K562 (cell line): ENCODE results near the gene NTSR1. TPM values are rescaled to one million over a fixed set of nuclear protein-coding genes. Genes with fewer than 3 reads are reported as not detected.

Experiments
- ATAC-seq: fragments of 200-7000 bp; cut with Tn5 transposase; 3 replicates; pipeline ENCODE4 v1.9.1; 2020; ENCODE audit warnings: moderate library complexity
- BruUV-seq: library from RNA; stranded (reverse); fragments of 400-500 nt; replicated peaks from 2 replicates; lab custom pipeline; 2021; lab: Mats Ljungman, UMichigan
- CTCF ChIA-PET: fragments of 300-600 bp; formaldehyde crosslinking; extraction: SDS; loops from one replicate; lab custom pipeline; 2021; ENCODE audit warnings: low intra/inter-chr PET ratio; lab: Yijun Ruan, JAX
- POLR2A ChIA-PET: fragments of 300-600, 350-650 bp; sonication (Branson Sonifier 250); formaldehyde crosslinking; extraction: SDS; loops from one replicate; lab custom pipeline; 2021; ENCODE audit warnings: antibody characterized with exemption, inconsistent platforms; lab: Yijun Ruan, JAX
- DNase-seq, 4 experiments: peaks; one replicate each; pipeline versions ENCODE4 v3.0.0 to v3.0.0-alpha.2; 2011 to 2018; ENCODE audit warnings: low spot score in 3 of 4, mixed read lengths in 3 of 4; ENCODE audit errors: extremely low read depth in 1 of 4
- FAIRE-seq: peaks from 2 replicates; lab custom pipeline; 2011; peaks lifted over from hg19 to GRCh38; lab: Jason Lieb, UNC
- H2AFZ ChIP-seq: 2 replicates; pipeline ENCODE4 v1.6.0; 2011; ENCODE audit warnings: low read depth, low read length, control low read depth, inconsistent platforms
- H3K27ac ChIP-seq: fragments of 200-600 bp; 3 replicates; pipeline ENCODE4 v1.8.0; 2011; ENCODE audit warnings: low read depth, mild to moderate bottlenecking, control low read depth, inconsistent platforms, low read length, moderate library complexity, mixed read lengths; ENCODE audit errors: extremely low read depth
- H3K27me3 ChIP-seq, 2 experiments: fragments of 300-600 bp in 1 of 2; 2 replicates in 1 of 2; 3 replicates in 1 of 2; pipeline versions ENCODE4 v1.6.0 to v1.8.0; 2011; ENCODE audit warnings: inconsistent platforms in 2 of 2, low read length in 2 of 2, mild to moderate bottlenecking in 1 of 2, mixed read lengths in 1 of 2, moderate library complexity in 1 of 2; ENCODE audit not compliant: control insufficient read depth in 2 of 2, insufficient read depth in 2 of 2
- H3K36me3 ChIP-seq: fragments of 300-600 bp; 3 replicates; pipeline ENCODE4 v1.8.0; 2011; ENCODE audit warnings: mild to moderate bottlenecking, low read length, inconsistent platforms; ENCODE audit not compliant: control insufficient read depth, insufficient read depth
- H3K4me1 ChIP-seq, 2 experiments: fragments of 200-600 bp in 1 of 2; replicated peaks in 1 of 2; 2 replicates in 1 of 2; 3 replicates in 1 of 2; pipeline versions ENCODE4 v1.5.1 to v1.8.0; 2011; ENCODE audit warnings: inconsistent platforms in 2 of 2, low read length in 2 of 2, mild to moderate bottlenecking in 1 of 2, mixed read lengths in 1 of 2, moderate library complexity in 1 of 2; ENCODE audit not compliant: control insufficient read depth in 2 of 2, insufficient read depth in 2 of 2
- H3K4me2 ChIP-seq: 2 replicates; pipeline ENCODE4 v1.6.1; 2011; ENCODE audit warnings: low read length, control low read depth, inconsistent platforms, mixed read lengths; ENCODE audit not compliant: insufficient read depth
- H3K4me3 ChIP-seq: fragments of 200-600 bp; sonication (generic), shearing (Covaris generic); 2 replicates; pipeline ENCODE4 v1.5.1; 2016; ENCODE audit warnings: control low read depth, inconsistent platforms
- H3K79me2 ChIP-seq: fragments of 200-600 bp; 3 replicates; pipeline ENCODE4 v1.8.0; 2011; ENCODE audit warnings: low read length, inconsistent platforms; ENCODE audit not compliant: control insufficient read depth, insufficient read depth
- H3K9ac ChIP-seq, 2 experiments: 2 replicates each; pipeline versions ENCODE4 v1.6.0 to v1.6.1; 2011; ENCODE audit warnings: low read depth in 2 of 2, low read length in 2 of 2, control low read depth in 1 of 2, inconsistent platforms in 1 of 2, mild to moderate bottlenecking in 1 of 2, mixed read lengths in 1 of 2; ENCODE audit not compliant: insufficient read depth in 1 of 2
- H3K9me1 ChIP-seq: one replicate; pipeline ENCODE4 v1.6.0; 2011; ENCODE audit warnings: inconsistent platforms, mild to moderate bottlenecking, low read length, moderate library complexity; ENCODE audit not compliant: control insufficient read depth, insufficient read depth
- H3K9me3 ChIP-seq: replicated peaks from 2 replicates; pipeline ENCODE4 v1.5.1; 2011; ENCODE audit warnings: low read depth, low read length, inconsistent platforms; ENCODE audit not compliant: control insufficient read depth, insufficient read depth
- H4K20me1 ChIP-seq: replicated peaks from 2 replicates; pipeline ENCODE4 v1.6.1; 2011; ENCODE audit warnings: low read length, inconsistent platforms, mixed read lengths; ENCODE audit not compliant: control insufficient read depth, insufficient read depth
- CHD1 ChIP-seq: fragments of 200-600 bp; sonication (generic); IDR thresholded peaks from one replicate; pipeline ENCODE4 v1.6.1; 2012; ENCODE audit warnings: mild to moderate bottlenecking, moderate library complexity, low read length, inconsistent platforms
- MAX ChIP-seq: sonication (generic); formaldehyde crosslinking; IDR thresholded peaks from 2 replicates; pipeline ENCODE4 v1.9.0; 2022; ENCODE audit warnings: mild to moderate bottlenecking, missing genetic modification reagents
- SP2 ChIP-seq: IDR thresholded peaks from 2 replicates; pipeline ENCODE4 v1.6.1; 2011; ENCODE audit warnings: mild to moderate bottlenecking, low read depth, low read length, moderate library complexity; ENCODE audit not compliant: poor library complexity, severe bottlenecking; ENCODE audit errors: extremely low read depth
- ZFX ChIP-seq: sonication (generic); formaldehyde crosslinking; IDR thresholded peaks from 2 replicates; pipeline ENCODE4 v1.8.0; 2022; ENCODE audit warnings: mild to moderate bottlenecking, missing genetic modification reagents, moderate library complexity
- ZNF133 ChIP-seq: fragments of 250-450 bp; sonication (Bioruptor Pico); IDR thresholded peaks from 2 replicates; pipeline ENCODE4 v1.4.0; 2020; ENCODE audit warnings: mild to moderate bottlenecking
- WGBS: fragments of 100-300 bp; shearing (Covaris generic); methylation state at CpG from one replicate; pipeline ENCODE4 v1.1.6; 2016; ENCODE audit warnings: low coverage, mixed read lengths; ENCODE audit not compliant: insufficient coverage; ENCODE audit errors: missing lambda C conversion rate; 5-methylcytosine and 5-hydroxymethylcytosine counted together
- in situ Hi-C: fragments of 300-500 bp; cut with MboI; formaldehyde crosslinking; loops from 4 replicates; pipeline ENCODE4 v1.15.0; 2018; ENCODE audit warnings: inconsistent platforms, mixed read lengths
- intact Hi-C: fragments of 100-400 bp; cut with micrococcal nuclease; formaldehyde crosslinking; loops from 2 replicates; pipeline ENCODE4 v1.14.2; 2022
- polyA plus RNA-seq, 8 experiments: library from polyadenylated mRNA; depleted of rRNA in 4 of 8; stranded (reverse) in 5 of 8; unstranded in 3 of 8; fragments of >200 nt; fragmentation: Nextera tagmentation in 2 of 8; fragmentation: Illumina TruSeq in 1 of 8; extraction: Ambion mirVana in 2 of 8; extraction: Trizol in 1 of 8; gene quantifications; 2 replicates each; pipeline versions ENCODE4 v1.2.1 to v1.2.3, GENCODE V29; 2011 to 2014; ENCODE audit warnings: inconsistent platforms in 1 of 8, missing spikeins in 1 of 8
- total RNA-seq, 7 experiments: library from RNA; depleted of rRNA in 6 of 7; stranded (reverse); fragments of >200 nt in 6 of 7; fragmentation: Illumina TruSeq in 2 of 7; extraction: Trizol in 2 of 7; gene quantifications; 2 replicates each; pipeline versions ENCODE4 v1.2.1 to v1.2.3, GENCODE V29; 2011 to 2021; ENCODE audit warnings: low replicate concordance in 1 of 7
- TF ChIP-seq, protein P1 (sequence below): sonication (generic); formaldehyde crosslinking; IDR thresholded peaks from 2 replicates; pipeline ENCODE4 v1.8.0; 2022; ENCODE audit warnings: mild to moderate bottlenecking, missing genetic modification reagents
- TF ChIP-seq, protein P2 (sequence below): fragments of 450-650 bp; IDR thresholded peaks from 2 replicates; pipeline ENCODE4 v1.6.1; 2017; ENCODE audit warnings: antibody characterized with exemption, mild to moderate bottlenecking

NTSR1 gene
- total and polyA plus RNA-seq, 9 of the 15 experiments (the other 6 are each of a cell fraction or from before 2014, with no cell fraction given), result 0.04 to 0.40 (median 0.13) TPM; not detected in 3

DNA sequence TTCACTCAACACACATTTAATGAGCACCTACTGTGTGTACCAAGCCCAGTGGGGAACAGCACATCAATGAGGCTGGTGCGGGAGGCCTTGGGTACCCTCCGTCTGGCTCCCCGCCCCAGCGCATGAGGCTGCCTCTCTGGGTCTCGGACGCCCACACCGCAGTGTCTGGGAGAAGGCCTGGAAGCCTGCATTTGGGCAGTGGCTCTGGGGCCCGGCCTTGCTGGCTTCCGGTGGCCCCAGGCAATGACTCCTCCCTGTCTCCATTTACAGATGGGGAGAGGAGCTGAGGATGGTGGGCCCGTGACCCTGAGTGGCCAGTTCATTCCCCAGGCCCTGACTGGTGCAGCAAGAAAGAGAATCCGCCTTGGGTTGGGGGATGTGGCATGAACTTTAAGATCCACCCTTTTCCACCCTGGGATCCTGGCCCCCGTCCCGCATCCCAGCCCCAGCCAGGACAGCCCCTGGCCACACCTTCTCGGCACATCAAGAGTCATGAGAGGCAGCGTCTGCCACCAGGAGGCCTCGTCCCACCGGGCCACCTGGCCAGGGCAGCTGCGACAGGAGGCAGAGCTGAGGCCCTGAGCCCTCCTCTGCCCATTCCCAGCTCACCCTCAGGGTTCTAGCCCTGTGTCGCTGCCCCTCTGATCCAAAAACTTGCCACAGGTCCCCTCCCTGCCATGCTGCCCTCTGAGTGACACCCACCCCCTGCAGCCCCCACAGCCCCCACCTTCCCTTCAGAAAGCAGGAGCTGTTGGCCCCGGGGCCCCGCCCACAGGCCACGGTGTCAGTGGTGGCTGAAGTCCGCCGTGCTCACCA lies 70.2 kb downstream of the NTSR1 start:
- in situ Hi-C loops, result no loop called here
- TF ChIP-seq, protein P1, sequence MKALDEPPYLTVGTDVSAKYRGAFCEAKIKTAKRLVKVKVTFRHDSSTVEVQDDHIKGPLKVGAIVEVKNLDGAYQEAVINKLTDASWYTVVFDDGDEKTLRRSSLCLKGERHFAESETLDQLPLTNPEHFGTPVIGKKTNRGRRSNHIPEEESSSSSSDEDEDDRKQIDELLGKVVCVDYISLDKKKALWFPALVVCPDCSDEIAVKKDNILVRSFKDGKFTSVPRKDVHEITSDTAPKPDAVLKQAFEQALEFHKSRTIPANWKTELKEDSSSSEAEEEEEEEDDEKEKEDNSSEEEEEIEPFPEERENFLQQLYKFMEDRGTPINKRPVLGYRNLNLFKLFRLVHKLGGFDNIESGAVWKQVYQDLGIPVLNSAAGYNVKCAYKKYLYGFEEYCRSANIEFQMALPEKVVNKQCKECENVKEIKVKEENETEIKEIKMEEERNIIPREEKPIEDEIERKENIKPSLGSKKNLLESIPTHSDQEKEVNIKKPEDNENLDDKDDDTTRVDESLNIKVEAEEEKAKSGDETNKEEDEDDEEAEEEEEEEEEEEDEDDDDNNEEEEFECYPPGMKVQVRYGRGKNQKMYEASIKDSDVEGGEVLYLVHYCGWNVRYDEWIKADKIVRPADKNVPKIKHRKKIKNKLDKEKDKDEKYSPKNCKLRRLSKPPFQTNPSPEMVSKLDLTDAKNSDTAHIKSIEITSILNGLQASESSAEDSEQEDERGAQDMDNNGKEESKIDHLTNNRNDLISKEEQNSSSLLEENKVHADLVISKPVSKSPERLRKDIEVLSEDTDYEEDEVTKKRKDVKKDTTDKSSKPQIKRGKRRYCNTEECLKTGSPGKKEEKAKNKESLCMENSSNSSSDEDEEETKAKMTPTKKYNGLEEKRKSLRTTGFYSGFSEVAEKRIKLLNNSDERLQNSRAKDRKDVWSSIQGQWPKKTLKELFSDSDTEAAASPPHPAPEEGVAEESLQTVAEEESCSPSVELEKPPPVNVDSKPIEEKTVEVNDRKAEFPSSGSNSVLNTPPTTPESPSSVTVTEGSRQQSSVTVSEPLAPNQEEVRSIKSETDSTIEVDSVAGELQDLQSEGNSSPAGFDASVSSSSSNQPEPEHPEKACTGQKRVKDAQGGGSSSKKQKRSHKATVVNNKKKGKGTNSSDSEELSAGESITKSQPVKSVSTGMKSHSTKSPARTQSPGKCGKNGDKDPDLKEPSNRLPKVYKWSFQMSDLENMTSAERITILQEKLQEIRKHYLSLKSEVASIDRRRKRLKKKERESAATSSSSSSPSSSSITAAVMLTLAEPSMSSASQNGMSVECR (CRISPR knock-in tag), result no peak
- TF ChIP-seq ZNF133 (CRISPR knock-in tag), result no peak
- TF ChIP-seq SP2, result no peak
- TF ChIP-seq, protein P2, sequence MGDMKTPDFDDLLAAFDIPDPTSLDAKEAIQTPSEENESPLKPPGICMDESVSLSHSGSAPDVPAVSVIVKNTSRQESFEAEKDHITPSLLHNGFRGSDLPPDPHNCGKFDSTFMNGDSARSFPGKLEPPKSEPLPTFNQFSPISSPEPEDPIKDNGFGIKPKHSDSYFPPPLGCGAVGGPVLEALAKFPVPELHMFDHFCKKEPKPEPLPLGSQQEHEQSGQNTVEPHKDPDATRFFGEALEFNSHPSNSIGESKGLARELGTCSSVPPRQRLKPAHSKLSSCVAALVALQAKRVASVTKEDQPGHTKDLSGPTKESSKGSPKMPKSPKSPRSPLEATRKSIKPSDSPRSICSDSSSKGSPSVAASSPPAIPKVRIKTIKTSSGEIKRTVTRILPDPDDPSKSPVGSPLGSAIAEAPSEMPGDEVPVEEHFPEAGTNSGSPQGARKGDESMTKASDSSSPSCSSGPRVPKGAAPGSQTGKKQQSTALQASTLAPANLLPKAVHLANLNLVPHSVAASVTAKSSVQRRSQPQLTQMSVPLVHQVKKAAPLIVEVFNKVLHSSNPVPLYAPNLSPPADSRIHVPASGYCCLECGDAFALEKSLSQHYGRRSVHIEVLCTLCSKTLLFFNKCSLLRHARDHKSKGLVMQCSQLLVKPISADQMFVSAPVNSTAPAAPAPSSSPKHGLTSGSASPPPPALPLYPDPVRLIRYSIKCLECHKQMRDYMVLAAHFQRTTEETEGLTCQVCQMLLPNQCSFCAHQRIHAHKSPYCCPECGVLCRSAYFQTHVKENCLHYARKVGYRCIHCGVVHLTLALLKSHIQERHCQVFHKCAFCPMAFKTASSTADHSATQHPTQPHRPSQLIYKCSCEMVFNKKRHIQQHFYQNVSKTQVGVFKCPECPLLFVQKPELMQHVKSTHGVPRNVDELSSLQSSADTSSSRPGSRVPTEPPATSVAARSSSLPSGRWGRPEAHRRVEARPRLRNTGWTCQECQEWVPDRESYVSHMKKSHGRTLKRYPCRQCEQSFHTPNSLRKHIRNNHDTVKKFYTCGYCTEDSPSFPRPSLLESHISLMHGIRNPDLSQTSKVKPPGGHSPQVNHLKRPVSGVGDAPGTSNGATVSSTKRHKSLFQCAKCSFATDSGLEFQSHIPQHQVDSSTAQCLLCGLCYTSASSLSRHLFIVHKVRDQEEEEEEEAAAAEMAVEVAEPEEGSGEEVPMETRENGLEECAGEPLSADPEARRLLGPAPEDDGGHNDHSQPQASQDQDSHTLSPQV, result 0 out of 2 replicates have a peak, but pooled peaks have one; percentile 46
- no peak for TF ChIP-seq CHD1
- peak; percentile 41; the same call in 1 of the 2 replicates for TF ChIP-seq MAX (CRISPR knock-in tag)
- TF ChIP-seq ZFX (CRISPR knock-in tag), result 0 out of 2 replicates have a peak, but pooled peaks have one; percentile 20

More for the DNA sequence above, 70.2 kb downstream of the NTSR1 start:
- CTCF ChIA-PET, result no interaction called here
- H2AFZ ChIP-seq, result peak overlapping the region; percentile 75
- no TSS peak for BruUV-seq
- peaks cover 20 to 52% of the 10 kb centered on the region in 2 experiments for H3K4me1 ChIP-seq
- H4K20me1 ChIP-seq, result peaks cover 6% of the 10 kb centered on the region; the same call in 1 of the 2 replicates
- DNase-seq (peak in 1 of 4 experiments; percentile 38), ATAC-seq (no peak), FAIRE-seq (no peak)
- no peaks in the 10 kb centered on the region for H3K27me3 ChIP-seq
- peak overlapping the region in 1 of 2 experiments; percentile 79; a peak in 2 of 4 replicates for H3K9ac ChIP-seq
- 66% methylated on average over 18 of the region's 24 CpGs for WGBS
- POLR2A ChIA-PET, result interaction anchor here (0.6 to 1.2 kb wide), 4 partner anchors 13 to 123 kb away, joined by 3 to 5 read pairs (median 4); no protein-coding TSS in a partner anchor
- H3K27ac ChIP-seq, result no peak overlapping the region
- no peak overlapping the region for H3K4me2 ChIP-seq
- H3K36me3 ChIP-seq, result no peaks in the 10 kb centered on the region
- no peaks in the 10 kb centered on the region for H3K9me1 ChIP-seq
- peaks cover 5% of the 10 kb centered on the region; the same call in 2 of the 3 replicates for H3K79me2 ChIP-seq
- no peaks in the 10 kb centered on the region for H3K9me3 ChIP-seq
- intact Hi-C loops, result no loop called here
- no peak overlapping the region for H3K4me3 ChIP-seq
